IMR-90 (cell line): ENCODE measurements around the gene ZNF273. TPM values are rescaled to one million over a fixed set of nuclear protein-coding genes. Genes with fewer than 3 reads are reported as not detected.

Experiments
- ATAC-seq: fragments of 200-7000 bp; cut with Tn5 transposase; 2 replicates; pipeline ENCODE4 v1.9.1; 2020; ENCODE audit warnings: low read depth, mild to moderate bottlenecking, moderate library complexity
- BruUV-seq: library from RNA; stranded (reverse); fragments of 400-500 nt; replicated peaks from 2 replicates; lab custom pipeline; 2021; lab: Mats Ljungman, UMichigan
- CTCF ChIA-PET: fragments of 300-600 bp; formaldehyde crosslinking; extraction: SDS; loops from one replicate; lab custom pipeline; 2021; ENCODE audit warnings: antibody characterized with exemption; lab: Yijun Ruan, JAX
- POLR2A ChIA-PET: fragments of 300-600 bp; sonication (Branson Sonifier 250); formaldehyde crosslinking; loops from one replicate; lab custom pipeline; 2022; ENCODE audit warnings: antibody characterized with exemption; ENCODE audit not compliant: unreplicated experiment; lab: Charles Lee
- DNase-seq: peaks from one replicate; pipeline ENCODE4 v3.0.0; 2013
- H2AFZ ChIP-seq: replicated peaks from 2 replicates; pipeline ENCODE3; 2013; ENCODE audit warnings: low read length, mild to moderate bottlenecking; ENCODE audit not compliant: poor library complexity
- H2AK5ac ChIP-seq: 2 replicates; pipeline ENCODE4 v1.6.1; 2013; ENCODE audit warnings: low read depth, low read length, inconsistent platforms
- H2AK9ac ChIP-seq: replicated peaks from 2 replicates; pipeline ENCODE3; 2013; ENCODE audit warnings: mild to moderate bottlenecking, low read depth, low read length, moderate library complexity; ENCODE audit not compliant: poor library complexity
- H2BK120ac ChIP-seq: 2 replicates; pipeline ENCODE4 v1.6.1; 2013; ENCODE audit warnings: low read depth, low read length, inconsistent platforms
- H2BK15ac ChIP-seq: 3 replicates; pipeline ENCODE4 v1.6.1; 2013; ENCODE audit warnings: low read depth, low read length, inconsistent platforms
- H2BK20ac ChIP-seq: 2 replicates; pipeline ENCODE4 v1.6.1; 2013; ENCODE audit warnings: low read depth, mild to moderate bottlenecking, inconsistent platforms, low read length, moderate library complexity
- H2BK5ac ChIP-seq: 2 replicates; pipeline ENCODE4 v1.6.1; 2013; ENCODE audit warnings: mild to moderate bottlenecking, low read depth, low read length, inconsistent platforms; ENCODE audit not compliant: poor library complexity, severe bottlenecking
- H3K14ac ChIP-seq: replicated peaks from 2 replicates; pipeline ENCODE4 v1.6.1; 2013; ENCODE audit warnings: low read depth, low read length, inconsistent platforms
- H3K18ac ChIP-seq: 2 replicates; pipeline ENCODE4 v1.6.1; 2013; ENCODE audit warnings: low read depth, low read length, control low read depth
- H3K23ac ChIP-seq: 2 replicates; pipeline ENCODE4 v1.6.1; 2013; ENCODE audit warnings: low read depth, low read length, inconsistent platforms
- H3K27ac ChIP-seq: 2 replicates; pipeline ENCODE4 v1.5.1; 2013; ENCODE audit warnings: mild to moderate bottlenecking, control low read depth, low read length; ENCODE audit not compliant: insufficient read depth
- H3K27me3 ChIP-seq: 2 replicates; pipeline ENCODE4 v1.6.1; 2013; ENCODE audit warnings: low read length; ENCODE audit not compliant: control insufficient read depth, insufficient read depth
- H3K36me3 ChIP-seq: 2 replicates; pipeline ENCODE4 v1.6.1; 2013; ENCODE audit warnings: low read length, mixed read lengths; ENCODE audit not compliant: control insufficient read depth, insufficient read depth
- H3K4ac ChIP-seq: 2 replicates; pipeline ENCODE4 v1.6.1; 2013; ENCODE audit warnings: low read depth, low read length, inconsistent platforms
- H3K4me1 ChIP-seq: 2 replicates; pipeline ENCODE4 v1.6.1; 2013; ENCODE audit warnings: low read length, mixed read lengths; ENCODE audit not compliant: control insufficient read depth, insufficient read depth
- H3K4me2 ChIP-seq: 2 replicates; pipeline ENCODE4 v1.6.1; 2013; ENCODE audit warnings: low read depth, mild to moderate bottlenecking, control low read depth, low read length, moderate library complexity
- H3K4me3 ChIP-seq: 2 replicates; pipeline ENCODE4 v1.5.1; 2013; ENCODE audit warnings: low read depth, mild to moderate bottlenecking, control low read depth, low read length, moderate library complexity; ENCODE audit not compliant: insufficient read depth
- H3K56ac ChIP-seq: 2 replicates; pipeline ENCODE4 v1.6.1; 2013; ENCODE audit warnings: low read length, inconsistent platforms; ENCODE audit not compliant: insufficient read depth; ENCODE audit errors: extremely low read depth
- H3K79me1 ChIP-seq, 2 experiments: 2 replicates each; pipeline ENCODE4 v1.6.1; 2013; ENCODE audit warnings: low read length in 2 of 2, inconsistent platforms in 1 of 2, low read depth in 1 of 2
- H3K9ac ChIP-seq: 2 replicates; pipeline ENCODE4 v1.6.1; 2013; ENCODE audit warnings: low read depth, low read length, control low read depth
- H3K9me1 ChIP-seq: 2 replicates; pipeline ENCODE4 v1.6.1; 2013; ENCODE audit warnings: low read length, inconsistent platforms; ENCODE audit not compliant: insufficient read depth
- H3K9me3 ChIP-seq: 2 replicates; pipeline ENCODE4 v1.6.1; 2013; ENCODE audit warnings: low read length; ENCODE audit not compliant: control insufficient read depth, insufficient read depth
- H4K20me1 ChIP-seq: 2 replicates; pipeline ENCODE4 v1.6.1; 2013; ENCODE audit warnings: low read length, inconsistent platforms; ENCODE audit not compliant: insufficient read depth
- H4K5ac ChIP-seq: 2 replicates; pipeline ENCODE4 v1.6.1; 2013; ENCODE audit warnings: mild to moderate bottlenecking, low read depth, low read length, control low read depth
- H4K8ac ChIP-seq, 2 experiments: 2 replicates each; pipeline ENCODE4 v1.6.1; 2013; ENCODE audit warnings: low read depth in 2 of 2, low read length in 2 of 2, control low read depth in 1 of 2, inconsistent platforms in 1 of 2
- H4K91ac ChIP-seq: 2 replicates; pipeline ENCODE4 v1.6.1; 2013; ENCODE audit warnings: low read depth, low read length, inconsistent platforms; ENCODE audit not compliant: insufficient read depth
- RFX5 ChIP-seq: IDR thresholded peaks from 2 replicates; pipeline ENCODE4 v1.8.0; 2012; ENCODE audit warnings: low read depth, mild to moderate bottlenecking, low read length, moderate library complexity
- WGBS, 2 experiments: methylation state at CpG; one replicate each; pipeline versions ENCODE4 v1.1.5 to v1.1.7; 2013; ENCODE audit warnings: missing lambda C conversion rate in 2 of 2; ENCODE audit not compliant: insufficient read length in 1 of 2; ENCODE audit errors: extremely low coverage in 2 of 2; 5-methylcytosine and 5-hydroxymethylcytosine counted together
- dilution Hi-C: fragments of 300-500 bp; cut with HindIII; formaldehyde crosslinking; loops from one replicate; pipeline ENCODE4 v1.14.3; 2018; ENCODE audit warnings: low sequenced_read_pairs; ENCODE audit not compliant: unreplicated experiment
- in situ Hi-C: fragments of 300-500 bp; cut with MboI; formaldehyde crosslinking; loops from 3 replicates; pipeline ENCODE4 v1.14.3; 2019; ENCODE audit warnings: low sequenced_read_pairs, inconsistent platforms, mixed read lengths
- intact Hi-C: fragments of 100-400 bp; cut with micrococcal nuclease; formaldehyde crosslinking; loops from 2 replicates; pipeline ENCODE4 v1.10.0; 2022
- polyA plus RNA-seq, 3 experiments: library from polyadenylated mRNA; depleted of rRNA; stranded (reverse); fragments of >200 nt; gene quantifications; 2 replicates each; pipeline ENCODE4 v1.2.3, GENCODE V29; 2012; ENCODE audit warnings: low replicate concordance in 1 of 3
- total RNA-seq: library from RNA; depleted of rRNA; stranded (reverse); fragments of >200 nt; gene quantifications from 2 replicates; pipeline ENCODE4 v1.2.3, GENCODE V29; 2012

Gene ZNF273
- total and polyA plus RNA-seq, 2 of the 4 experiments (the other 2 are of a cell fraction): 1.5 to 2.7 TPM

DNA sequence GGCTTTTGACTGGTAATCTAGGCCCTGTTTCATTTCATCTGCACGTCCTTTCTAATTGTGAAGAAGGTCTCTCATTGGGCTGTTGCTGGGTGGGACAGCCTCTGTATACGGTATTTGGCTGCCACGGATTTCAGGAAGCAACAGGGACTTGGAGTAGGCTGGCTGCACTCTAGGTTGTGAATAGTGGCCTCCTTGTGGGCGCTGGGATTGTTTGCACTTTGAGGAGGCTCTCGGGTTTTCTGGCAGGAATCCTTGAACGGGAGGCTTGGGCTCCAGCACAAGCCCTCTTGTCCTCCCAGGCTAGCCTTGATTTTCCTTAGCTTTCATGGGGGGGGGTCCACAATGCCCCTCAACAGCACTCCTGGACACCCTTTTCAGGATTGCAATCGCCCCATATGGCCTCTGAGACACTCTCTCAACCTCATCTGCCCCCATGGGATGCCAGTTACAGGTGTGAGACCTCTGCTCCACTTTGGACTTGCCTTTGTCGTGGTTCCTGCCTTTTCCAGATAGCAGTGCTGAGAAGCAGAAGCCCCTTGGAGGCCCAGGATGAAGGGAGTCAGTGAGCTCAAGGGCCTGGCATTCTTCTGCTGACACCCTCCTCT, 33.9 kb upstream of the ZNF273 start:
- H3K23ac ChIP-seq: no peak overlapping the region
- no peak for ATAC-seq
- no peaks in the 10 kb centered on the region for H3K79me1 ChIP-seq
- H4K20me1 ChIP-seq: no peaks in the 10 kb centered on the region
- H3K4ac ChIP-seq: no peak overlapping the region
- no peak overlapping the region for H2BK5ac ChIP-seq
- no peaks in the 10 kb centered on the region for H3K36me3 ChIP-seq
- H3K4me2 ChIP-seq: no peak overlapping the region
- dilution Hi-C loops: no loop called here
- no peak overlapping the region for H2BK120ac ChIP-seq
- H3K4me3 ChIP-seq: no peak overlapping the region
- no peak overlapping the region for H3K56ac ChIP-seq
- H2AK9ac ChIP-seq: no peak overlapping the region
- no peak overlapping the region for H2AFZ ChIP-seq
- WGBS, 2 experiments: 45% methylated on average over 3 of the region's 8 CpGs; no CpG with 5 or more reads in 1 of the 2 experiments
- H3K4me1 ChIP-seq: no peaks in the 10 kb centered on the region
- no peak for TF ChIP-seq RFX5
- no peak overlapping the region for H3K14ac ChIP-seq
- H2BK20ac ChIP-seq: no peak overlapping the region
- ChIA-PET CTCF (no interaction called here), POLR2A (no interaction called here)
- H3K27ac ChIP-seq: no peak overlapping the region
- no TSS peak for BruUV-seq
- H3K9me3 ChIP-seq: peaks cover 17% of the 10 kb centered on the region
- no peak overlapping the region for H3K18ac ChIP-seq
- no peak overlapping the region for H2AK5ac ChIP-seq
- no peaks in the 10 kb centered on the region for H3K27me3 ChIP-seq
- no peaks in the 10 kb centered on the region for H3K9me1 ChIP-seq
- H4K5ac ChIP-seq: no peak overlapping the region
- H3K9ac ChIP-seq: no peak overlapping the region
- H4K91ac ChIP-seq: no peak overlapping the region
- no peak overlapping the region for H4K8ac ChIP-seq
- DNase-seq: no peak
- intact Hi-C loops: no loop called here
- no peak overlapping the region for H2BK15ac ChIP-seq
- in situ Hi-C loops: no loop called here
